K562 (cell line): ENCODE data around the gene EFCAB13. TPM values are rescaled to one million over a fixed set of nuclear protein-coding genes. Genes with fewer than 3 reads are reported as not detected.

Experiments used
- CEBPG ChIP-seq, 3 experiments: fragments of 200-800 bp in 1 of 3; sonication (Bioruptor generic) in 1 of 3; sonication (generic) in 1 of 3; formaldehyde crosslinking in 1 of 3; IDR thresholded peaks in 2 of 3; conservative IDR thresholded peaks in 1 of 3; 2 replicates each; pipeline versions ENCODE4 v1.6.1 to v1.8.0; 2016 to 2022; ENCODE audit warnings: missing compliant biosample characterization in 2 of 3, missing genetic modification characterization in 2 of 3, mild to moderate bottlenecking in 1 of 3, missing genetic modification reagents in 1 of 3
- CHAMP1 ChIP-seq: fragments of 450-650 bp; IDR thresholded peaks from 2 replicates; pipeline ENCODE4 v1.6.1; 2016; ENCODE audit warnings: mild to moderate bottlenecking
- FOSL1 ChIP-seq: fragments of 200-800 bp; sonication (Bioruptor generic); conservative IDR thresholded peaks from 2 replicates; pipeline ENCODE4 v1.6.1; 2016; ENCODE audit warnings: missing genetic modification characterization, missing compliant biosample characterization
- HDGF ChIP-seq: fragments of 450-650 bp; IDR thresholded peaks from 2 replicates; pipeline ENCODE4 v1.6.1; 2016
- ILK ChIP-seq: fragments of 450-650 bp; IDR thresholded peaks from 2 replicates; pipeline ENCODE4 v1.6.1; 2016; ENCODE audit warnings: missing genetic modification characterization, low read depth, mild to moderate bottlenecking, missing compliant biosample characterization, moderate library complexity, borderline replicate concordance
- KLF16 ChIP-seq: IDR thresholded peaks from 2 replicates; pipeline ENCODE4 v1.6.1; 2016; ENCODE audit warnings: antibody characterized with exemption
- PBX2 ChIP-seq, 2 experiments: IDR thresholded peaks in 1 of 2; conservative IDR thresholded peaks in 1 of 2; 2 replicates each; pipeline ENCODE4 v1.6.1; 2016; ENCODE audit warnings: low read depth in 2 of 2, mild to moderate bottlenecking in 1 of 2, missing compliant biosample characterization in 1 of 2, missing genetic modification characterization in 1 of 2, moderate library complexity in 1 of 2
- SAFB2 ChIP-seq: fragments of 200-400 bp; formaldehyde crosslinking; IDR thresholded peaks from 2 replicates; pipeline ENCODE4 v1.6.1; 2018; ENCODE audit warnings: borderline replicate concordance, low read length, low read depth, moderate library complexity; ENCODE audit not compliant: severe bottlenecking
- THRA ChIP-seq: fragments of 450-650 bp; IDR thresholded peaks from 2 replicates; pipeline ENCODE4 v1.6.1; 2017; ENCODE audit warnings: mild to moderate bottlenecking, moderate library complexity
- ZNF239 ChIP-seq: fragments of 250-450 bp; sonication (Bioruptor Pico); IDR thresholded peaks from 2 replicates; pipeline ENCODE4 v1.4.0; 2020; ENCODE audit warnings: mild to moderate bottlenecking
- ZNF589 ChIP-seq: fragments of 200-800 bp; sonication (Bioruptor generic); IDR thresholded peaks from 2 replicates; pipeline ENCODE4 v1.6.1; 2016; ENCODE audit warnings: low read depth, missing genetic modification characterization, missing compliant biosample characterization
- ZNF592 ChIP-seq: fragments of 450-650 bp; IDR thresholded peaks from 2 replicates; pipeline ENCODE4 v1.6.1; 2017; ENCODE audit warnings: antibody characterized with exemption, mild to moderate bottlenecking
- polyA plus RNA-seq, 8 experiments: library from polyadenylated mRNA; depleted of rRNA in 4 of 8; stranded (reverse) in 5 of 8; unstranded in 3 of 8; fragments of >200 nt; fragmentation: Nextera tagmentation in 2 of 8; fragmentation: Illumina TruSeq in 1 of 8; extraction: Ambion mirVana in 2 of 8; extraction: Trizol in 1 of 8; gene quantifications; 2 replicates each; pipeline versions ENCODE4 v1.2.1 to v1.2.3, GENCODE V29; 2011 to 2014; ENCODE audit warnings: inconsistent platforms in 1 of 8, missing spikeins in 1 of 8
- total RNA-seq, 7 experiments: library from RNA; depleted of rRNA in 6 of 7; stranded (reverse); fragments of >200 nt in 6 of 7; fragmentation: Illumina TruSeq in 2 of 7; extraction: Trizol in 2 of 7; gene quantifications; 2 replicates each; pipeline versions ENCODE4 v1.2.1 to v1.2.3, GENCODE V29; 2011 to 2021; ENCODE audit warnings: low replicate concordance in 1 of 7

EFCAB13 gene
- total and polyA plus RNA-seq, 9 of the 15 experiments (the other 6 are each of a cell fraction or from before 2014, with no cell fraction given) = 0.32 to 1.3 (median 0.95) TPM

GRCh38 chr17:47315451-47316266 is 8.1 kb upstream of the EFCAB13 start (continued):
- TF ChIP-seq PBX2 (CRISPR knock-in tag; IDR thresholded peaks at IDR 0.05; ENCODE audit: low read depth) (no peak), PBX2 (tag; conservative IDR thresholded peaks at IDR 0.05; ENCODE audit: low read depth) (0 out of 2 replicates have a peak, but pooled peaks have one; percentile 17), ZNF239 (0 out of 2 replicates have a peak, but pooled peaks have one; percentile 14), ILK (no peak), KLF16 (peak; percentile 31; the same call in 1 of the 2 replicates), ZNF589 (CRISPR knock-in tag) (0 out of 2 replicates have a peak, but pooled peaks have one; percentile 31), THRA (no peak), SAFB2 (no peak), CEBPG (CRISPR knock-in tag; IDR thresholded peaks at IDR 0.05) (0 out of 2 replicates have a peak, but pooled peaks have one; percentile 12), CEBPG (tag; conservative IDR thresholded peaks at IDR 0.05 in 1 of 2, IDR thresholded peaks at IDR 0.05 in 1 of 2) (no peak), ZNF592 (peak; percentile 79; the same call in 1 of the 2 replicates), CHAMP1 (peak; percentile 21; the same call in 1 of the 2 replicates), HDGF (no peak), FOSL1 (tag) (peak; percentile 45; the same call in 1 of the 2 replicates)
